ENCODE results near the gene MBP.

GRCh38 chr18:76978616-76979015, 154.0 kb downstream of the MBP start:
- TF ChIP-seq CTCF (conservative IDR thresholded peaks at IDR 0.05 in 1 of 2, IDR thresholded peaks at IDR 0.05 in 1 of 2; ENCODE audit: low read depth in 1 of 2, low read length in 2 of 2), result no peak
- TF ChIP-seq EZH2 (IDR thresholded peaks at IDR 0.05; ENCODE audit: low read length, missing control alignments), result no peak
